GM21619 (cell line): ENCODE measurements around the gene SYCE3.

ENCODE experiments used
- ATAC-seq: cut with Tn5 transposase; IDR thresholded peaks from one replicate; pipeline ENCODE4 v1.9.1; 2021; ENCODE audit not compliant: unreplicated experiment

SYCE3 gene

GRCh38 chr22:50576806-50577696 is 14.3 kb upstream of the SYCE3 start:
- ATAC-seq = no peak

GRCh38 chr22:50576070-50576469 is 13.4 kb upstream of the SYCE3 start:
- ATAC-seq = no peak

- ATAC-seq = no peak
Measured at GRCh38 chr22:50575426-50575941, 12.8 kb upstream of the SYCE3 start.

- no peak for ATAC-seq
Measured at GRCh38 chr22:50574383-50574755, 11.7 kb upstream of the SYCE3 start.

GRCh38 chr22:50573491-50574382 is 11.0 kb upstream of the SYCE3 start:
- no peak for ATAC-seq

- ATAC-seq = no peak
Measured at GRCh38 chr22:50572965-50573364, 10.2 kb upstream of the SYCE3 start.

- ATAC-seq = no peak
Measured at GRCh38 chr22:50571264-50572175, 8.8 kb upstream of the SYCE3 start.

GRCh38 chr22:50570861-50571260 is 8.1 kb upstream of the SYCE3 start:
- ATAC-seq = no peak

- no peak for ATAC-seq
Measured at GRCh38 chr22:50569896-50570535, 7.3 kb upstream of the SYCE3 start.

GRCh38 chr22:50569041-50569459 is 6.3 kb upstream of the SYCE3 start:
- no peak for ATAC-seq

- no peak for ATAC-seq
Measured at GRCh38 chr22:50568626-50569025, 5.9 kb upstream of the SYCE3 start.

GRCh38 chr22:50567721-50568252 is 5.1 kb upstream of the SYCE3 start:
- ATAC-seq = no peak

GRCh38 chr22:50564289-50564688 is 1.6 kb upstream of the SYCE3 start:
- ATAC-seq = no peak

- no peak for ATAC-seq
Measured at GRCh38 chr22:50563413-50564160, 868 bp upstream of the SYCE3 start.

- ATAC-seq = no peak
Measured at GRCh38 chr22:50561401-50562358, 1.0 kb downstream of the SYCE3 start.

GRCh38 chr22:50560034-50560433 is 2.7 kb downstream of the SYCE3 start:
- ATAC-seq = no peak

- no peak for ATAC-seq
Measured at GRCh38 chr22:50556703-50557102, 6.0 kb downstream of the SYCE3 start.

GRCh38 chr22:50553310-50553709 is 9.4 kb downstream of the SYCE3 start:
- ATAC-seq = no peak
